Natural killer cell (primary cell): ENCODE results near the gene IMP3. TPM values are rescaled to one million over a fixed set of nuclear protein-coding genes. Genes with fewer than 3 reads are reported as not detected.

Experiments used
- ATAC-seq, 3 donors: fragments of 150-1000 bp in 2 of 3; fragments of 200-7000 bp in 1 of 3; cut with Tn5 transposase; 1 replicate in 1 of 3; 2 replicates in 2 of 3; pipeline ENCODE4 v1.10.0; 2021; ENCODE audit warnings: mild to moderate bottlenecking in 2 of 3, moderate library complexity in 2 of 3
- DNase-seq, 2 donors: peaks; one replicate each; pipeline versions ENCODE4 v3.0.0 to v3.0.0-alpha.2; 2013 to 2021; ENCODE audit warnings: mixed read lengths in 1 of 2
- H3K27ac ChIP-seq: one replicate; pipeline ENCODE4 v1.5.1; 2013; ENCODE audit warnings: mild to moderate bottlenecking, low read length
- H3K27me3 ChIP-seq: one replicate; pipeline ENCODE4 v1.6.1; 2013; ENCODE audit warnings: low read length; ENCODE audit not compliant: control insufficient read depth, insufficient read depth
- H3K36me3 ChIP-seq: one replicate; pipeline ENCODE4 v1.6.1; 2013; ENCODE audit warnings: low read length; ENCODE audit not compliant: control insufficient read depth, insufficient read depth
- H3K4me1 ChIP-seq: one replicate; pipeline ENCODE4 v1.6.1; 2013; ENCODE audit warnings: low read length; ENCODE audit not compliant: control insufficient read depth, insufficient read depth
- H3K4me3 ChIP-seq: one replicate; pipeline ENCODE4 v1.5.1; 2013; ENCODE audit warnings: low read length
- H3K9me3 ChIP-seq: one replicate; pipeline ENCODE4 v1.6.1; 2013; ENCODE audit warnings: low read length; ENCODE audit not compliant: control insufficient read depth, insufficient read depth
- H3K27ac Mint-ChIP-seq, 2 donors: one replicate each; pipeline ENCODE4 v1.8.0; 2022; ENCODE audit warnings: mild to moderate bottlenecking in 2 of 2, mixed read lengths in 2 of 2, moderate library complexity in 1 of 2
- H3K27me3 Mint-ChIP-seq, 2 donors: one replicate each; pipeline ENCODE4 v1.8.0; 2022; ENCODE audit warnings: low read depth in 2 of 2, mixed read lengths in 2 of 2
- H3K36me3 Mint-ChIP-seq: one replicate; pipeline ENCODE4 v1.8.0; 2022; ENCODE audit warnings: mixed read lengths
- H3K4me1 Mint-ChIP-seq, 2 donors: one replicate each; pipeline ENCODE4 v1.8.0; 2022; ENCODE audit warnings: mixed read lengths in 2 of 2
- H3K4me3 Mint-ChIP-seq: one replicate; pipeline ENCODE4 v1.8.0; 2022; ENCODE audit warnings: mild to moderate bottlenecking, moderate library complexity, mixed read lengths
- H3K9me3 Mint-ChIP-seq, 2 donors: one replicate each; pipeline ENCODE4 v1.8.0; 2022; ENCODE audit warnings: mixed read lengths in 2 of 2
- CTCF ChIP-seq: fragments of 200-600 bp; IDR thresholded peaks from one replicate; pipeline ENCODE4 v1.8.0; 2022; ENCODE audit warnings: antibody characterized with exemption
- WGBS: methylation state at CpG from one replicate; pipeline ENCODE4 v1.1.7; 2013; ENCODE audit warnings: missing lambda C conversion rate; ENCODE audit not compliant: insufficient coverage; 5-methylcytosine and 5-hydroxymethylcytosine counted together
- intact Hi-C: fragments of 100-400 bp; cut with micrococcal nuclease; formaldehyde crosslinking; loops from one replicate; pipeline ENCODE4 v1.14.2; 2022
- total RNA-seq, 4 donors: library from RNA; stranded (reverse); fragments of 120-200 nt in 1 of 4; gene quantifications; one replicate each; pipeline versions ENCODE4 v1.2.3 to v1.2.4, GENCODE V29; 2013 to 2022

IMP3 gene
- total RNA-seq, 3 donors from 2014 or later (not counting 1 experiment from before 2014, with no cell fraction given) = 22.9 to 37.1 (median 35.8) TPM

- DNase-seq = no peak
- WGBS = 91% methylated on average over 15 of the region's 15 CpGs
- no peak for TF ChIP-seq CTCF
- no peaks in the 10 kb centered on the region for H3K9me3 ChIP-seq
- H3K36me3 Mint-ChIP-seq = no peaks in the 10 kb centered on the region
- no peaks in the 10 kb centered on the region for H3K9me3 Mint-ChIP-seq
- H3K27ac ChIP-seq = no peak overlapping the region
- ATAC-seq = no peak
- no peaks in the 10 kb centered on the region for H3K27me3 ChIP-seq
- no peak overlapping the region for H3K4me3 Mint-ChIP-seq
- H3K4me1 Mint-ChIP-seq = peaks cover 0 to 5% of the 10 kb centered on the region in 2 donors
- H3K27me3 Mint-ChIP-seq = peaks cover 0 to 2% of the 10 kb centered on the region in 2 donors
- no peaks in the 10 kb centered on the region for H3K4me1 ChIP-seq
- H3K4me3 ChIP-seq = no peak overlapping the region
- intact Hi-C loops = no loop called here
- H3K27ac Mint-ChIP-seq = no peak overlapping the region
- H3K36me3 ChIP-seq = no peaks in the 10 kb centered on the region
Measured at GRCh38 chr15:75666823-75667501, 26.9 kb upstream of the IMP3 start.

GRCh38 chr15:75663931-75664421, 24.0 kb upstream of the IMP3 start:
- Histone ChIP-seq H3K9me3 (no peaks in the 10 kb centered on the region), H3K27ac (no peak overlapping the region), H3K4me3 (no peak overlapping the region), H3K27me3 (no peaks in the 10 kb centered on the region), H3K4me1 (no peaks in the 10 kb centered on the region), H3K36me3 (no peaks in the 10 kb centered on the region)
- no peak for TF ChIP-seq CTCF
- DNase-seq (no peak), ATAC-seq (no peak)
- H3K9me3 Mint-ChIP-seq = no peaks in the 10 kb centered on the region
- H3K4me1 Mint-ChIP-seq = peaks cover 0 to 5% of the 10 kb centered on the region in 2 donors
- no peak overlapping the region for H3K27ac Mint-ChIP-seq
- 93% methylated on average over 11 of the region's 11 CpGs for WGBS
- H3K36me3 Mint-ChIP-seq = no peaks in the 10 kb centered on the region
- intact Hi-C loops = no loop called here
- H3K27me3 Mint-ChIP-seq = peaks cover 0 to 2% of the 10 kb centered on the region in 2 donors
- no peak overlapping the region for H3K4me3 Mint-ChIP-seq

GRCh38 chr15:75662823-75663519, 22.9 kb upstream of the IMP3 start:
- no peak overlapping the region for H3K27ac ChIP-seq
- no peaks in the 10 kb centered on the region for H3K27me3 ChIP-seq
- ATAC-seq = no peak
- H3K4me3 ChIP-seq = no peak overlapping the region
- Mint-ChIP-seq H3K9me3 (no peaks in the 10 kb centered on the region), H3K4me3 (no peak overlapping the region), H3K36me3 (no peaks in the 10 kb centered on the region), H3K4me1 (peaks cover 0 to 5% of the 10 kb centered on the region in 2 donors), H3K27ac (no peak overlapping the region), H3K27me3 (peaks cover 0 to 2% of the 10 kb centered on the region in 2 donors)
- intact Hi-C loops = no loop called here
- no peak for TF ChIP-seq CTCF
- H3K9me3 ChIP-seq = no peaks in the 10 kb centered on the region
- 94% methylated on average over 8 of the region's 9 CpGs for WGBS
- no peaks in the 10 kb centered on the region for H3K36me3 ChIP-seq
- H3K4me1 ChIP-seq = no peaks in the 10 kb centered on the region
- no peak for DNase-seq
